ENCODE results near the gene CPNE9.

- TF ChIP-seq, protein P1, sequence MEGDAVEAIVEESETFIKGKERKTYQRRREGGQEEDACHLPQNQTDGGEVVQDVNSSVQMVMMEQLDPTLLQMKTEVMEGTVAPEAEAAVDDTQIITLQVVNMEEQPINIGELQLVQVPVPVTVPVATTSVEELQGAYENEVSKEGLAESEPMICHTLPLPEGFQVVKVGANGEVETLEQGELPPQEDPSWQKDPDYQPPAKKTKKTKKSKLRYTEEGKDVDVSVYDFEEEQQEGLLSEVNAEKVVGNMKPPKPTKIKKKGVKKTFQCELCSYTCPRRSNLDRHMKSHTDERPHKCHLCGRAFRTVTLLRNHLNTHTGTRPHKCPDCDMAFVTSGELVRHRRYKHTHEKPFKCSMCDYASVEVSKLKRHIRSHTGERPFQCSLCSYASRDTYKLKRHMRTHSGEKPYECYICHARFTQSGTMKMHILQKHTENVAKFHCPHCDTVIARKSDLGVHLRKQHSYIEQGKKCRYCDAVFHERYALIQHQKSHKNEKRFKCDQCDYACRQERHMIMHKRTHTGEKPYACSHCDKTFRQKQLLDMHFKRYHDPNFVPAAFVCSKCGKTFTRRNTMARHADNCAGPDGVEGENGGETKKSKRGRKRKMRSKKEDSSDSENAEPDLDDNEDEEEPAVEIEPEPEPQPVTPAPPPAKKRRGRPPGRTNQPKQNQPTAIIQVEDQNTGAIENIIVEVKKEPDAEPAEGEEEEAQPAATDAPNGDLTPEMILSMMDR (IDR thresholded peaks at IDR 0.05), result no peak
- TF ChIP-seq EZH2phosphoT487 (IDR thresholded peaks at IDR 0.05) (no peak), EZH2 (IDR thresholded peaks at IDR 0.05) (no peak)
Observed at GRCh38 chr3:9695746-9696145, 7.9 kb upstream of the CPNE9 start.

All from neural progenitor cell (in vitro differentiated cells).